ENCODE measurements around the gene ELOVL1.
"Not testable (repeated sequence)": the region's sequence is repeated elsewhere in the genome, so short reads cannot be mapped to it uniquely, and the experiment has no call there.

Gene ELOVL1

DNA sequence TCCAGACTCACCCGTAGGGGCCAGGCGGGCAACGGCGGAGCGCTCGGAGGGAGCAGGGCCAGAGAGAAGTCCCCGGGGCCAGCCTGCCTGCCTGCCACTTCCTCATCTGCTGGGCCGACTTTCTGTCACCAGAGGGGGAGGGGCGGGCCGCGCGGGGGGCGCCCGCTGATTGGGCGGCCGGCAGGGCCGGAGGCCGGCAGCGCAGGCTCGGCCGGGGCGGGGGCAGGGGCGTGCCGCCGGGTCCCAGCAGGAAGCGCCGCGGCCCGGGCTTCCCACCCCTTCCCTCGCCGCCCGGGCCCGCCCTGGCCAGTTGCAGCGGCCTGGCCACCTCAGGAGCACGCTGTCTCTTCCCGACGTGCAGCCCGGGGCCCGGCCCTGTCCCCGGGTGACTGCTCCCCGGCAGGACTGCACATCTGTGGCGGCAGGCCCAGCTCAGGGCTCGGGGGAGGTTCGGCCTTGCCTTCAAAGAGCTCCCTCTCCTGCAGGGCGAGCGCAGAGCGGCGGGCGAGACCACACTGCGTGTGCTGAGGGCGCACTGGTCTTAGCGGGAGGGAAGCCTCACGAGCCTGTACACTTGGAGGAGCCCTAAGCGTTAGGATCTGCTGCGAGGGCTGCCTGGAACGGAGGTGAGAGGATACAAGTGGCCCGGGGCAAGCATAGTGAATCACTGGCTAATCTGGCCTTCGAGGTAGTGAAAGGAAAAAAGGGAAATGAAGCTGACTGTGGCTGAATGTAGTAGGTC lies at the start of gene ELOVL1:
Gene ELOVL1, minus strand, starts transcription at position 108 of the 742 bp plus-strand sequence. CDS start 2,402 bp downstream, outside the sequence.
- DNase-seq (ENCODE audit: low read depth in 2 of 2) = peak; percentile 42 to 47

DNA sequence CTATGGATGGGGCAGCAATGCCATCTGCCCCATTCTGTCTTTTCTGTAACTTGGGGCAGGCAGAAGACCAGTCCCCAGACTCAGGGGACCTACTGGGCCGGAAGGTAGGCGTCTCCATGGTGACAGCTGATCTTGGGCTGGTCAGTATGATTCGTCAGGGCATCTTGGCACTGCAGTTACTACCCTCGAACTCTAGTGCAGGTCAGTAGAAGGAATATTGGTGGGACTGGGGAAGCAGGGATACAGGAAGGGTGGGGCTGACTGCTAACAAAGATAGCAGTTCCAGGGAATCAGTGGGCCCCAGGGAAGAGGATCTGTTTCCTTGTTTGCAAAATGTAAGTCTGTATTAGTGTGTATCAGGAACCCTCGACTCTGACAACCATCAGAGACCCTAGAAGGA lies 48.1 kb upstream of the ELOVL1 start:
- no peak for DNase-seq (ENCODE audit: low read depth in 2 of 2)

DNA sequence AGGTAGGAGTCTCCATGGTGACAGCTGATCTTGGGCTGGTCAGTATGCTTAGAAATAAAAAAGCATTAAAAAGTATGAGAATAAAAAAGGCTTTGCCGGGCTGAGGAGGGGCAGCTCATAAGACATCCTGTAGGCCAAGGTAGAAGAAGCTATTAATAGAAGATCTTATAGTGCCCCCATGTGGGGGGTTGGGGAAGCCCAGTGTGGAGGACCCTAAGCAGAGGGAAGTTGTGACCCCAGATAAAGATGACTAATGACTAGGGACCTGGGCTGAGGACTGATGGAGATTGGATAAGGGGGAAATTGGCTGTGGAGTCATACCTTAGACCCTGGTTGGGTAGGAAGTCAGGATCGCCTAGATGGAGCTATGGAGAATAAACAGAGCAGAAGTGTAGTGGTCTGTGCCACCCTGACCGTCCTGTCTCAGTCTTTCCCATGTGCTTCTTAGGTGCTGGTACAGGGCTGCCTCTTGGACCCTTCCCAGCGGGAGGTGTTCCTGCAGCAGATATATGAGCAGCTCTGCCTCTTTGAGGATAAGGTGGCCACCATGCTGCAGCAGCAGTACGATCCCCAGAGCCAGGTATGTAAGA lies 46.9 kb upstream of the ELOVL1 start:
- DNase-seq (ENCODE audit: low read depth in 2 of 2) = peak in 1 of 2 experiments; percentile 6

DNA sequence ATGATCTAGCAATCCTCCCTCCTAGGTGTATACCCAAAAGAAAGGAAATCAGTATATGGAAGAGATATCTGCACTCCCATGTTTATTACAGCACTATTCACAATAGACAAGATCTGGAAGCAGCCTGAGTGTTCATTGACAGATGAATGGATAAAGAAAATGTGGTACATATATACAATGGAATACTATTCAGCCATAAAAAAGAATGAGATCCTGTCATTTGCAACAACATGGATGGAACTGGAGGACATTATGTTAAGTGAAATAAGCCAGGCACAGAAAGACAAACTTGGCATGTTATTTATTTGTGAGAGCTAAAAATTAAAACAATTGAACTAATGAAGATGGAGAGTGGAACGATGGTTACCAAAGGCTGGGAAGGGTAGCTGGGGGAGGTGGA lies 45.6 kb upstream of the ELOVL1 start:
- not testable (repeated sequence) for DNase-seq (ENCODE audit: low read depth in 2 of 2)

DNA sequence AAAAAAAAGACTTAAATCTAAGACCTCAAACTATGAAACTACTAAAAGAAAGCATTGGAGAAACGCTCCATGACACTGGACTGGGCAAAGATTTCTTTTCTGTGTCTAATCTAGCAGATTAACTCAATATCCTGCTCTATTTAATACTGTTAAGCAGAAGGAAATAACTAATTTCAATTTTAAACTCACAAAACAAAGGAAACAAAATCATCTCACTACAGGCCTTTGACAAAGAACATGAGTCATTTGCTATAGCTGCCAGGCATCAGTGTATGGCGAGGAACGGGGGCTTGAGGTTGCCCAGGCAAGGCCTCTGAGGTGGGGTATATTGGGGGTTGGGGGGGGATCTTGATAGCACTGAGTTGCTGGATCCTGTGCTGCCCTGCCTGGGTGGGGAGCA lies 42.8 kb upstream of the ELOVL1 start:
- no peak for DNase-seq (ENCODE audit: low read depth in 2 of 2)

DNA sequence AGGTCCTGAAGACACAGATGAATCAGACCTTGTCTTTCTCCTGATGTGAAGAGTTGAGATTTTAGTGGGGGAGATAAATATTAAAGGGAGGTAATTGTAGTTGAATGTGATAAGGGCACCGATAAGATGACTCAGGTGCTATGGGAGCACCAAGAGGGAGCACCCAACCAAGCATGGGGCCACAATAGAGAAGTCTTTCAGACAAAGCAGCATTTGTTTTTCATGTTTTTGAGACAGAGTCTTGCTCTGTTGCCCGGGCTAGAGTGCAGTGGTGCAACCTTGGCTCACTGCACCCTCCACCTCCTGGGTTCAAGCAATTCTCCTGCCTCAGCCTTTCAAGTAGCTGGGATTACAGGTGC lies 38.0 kb upstream of the ELOVL1 start:
- no peak for DNase-seq (ENCODE audit: low read depth in 2 of 2)

DNA sequence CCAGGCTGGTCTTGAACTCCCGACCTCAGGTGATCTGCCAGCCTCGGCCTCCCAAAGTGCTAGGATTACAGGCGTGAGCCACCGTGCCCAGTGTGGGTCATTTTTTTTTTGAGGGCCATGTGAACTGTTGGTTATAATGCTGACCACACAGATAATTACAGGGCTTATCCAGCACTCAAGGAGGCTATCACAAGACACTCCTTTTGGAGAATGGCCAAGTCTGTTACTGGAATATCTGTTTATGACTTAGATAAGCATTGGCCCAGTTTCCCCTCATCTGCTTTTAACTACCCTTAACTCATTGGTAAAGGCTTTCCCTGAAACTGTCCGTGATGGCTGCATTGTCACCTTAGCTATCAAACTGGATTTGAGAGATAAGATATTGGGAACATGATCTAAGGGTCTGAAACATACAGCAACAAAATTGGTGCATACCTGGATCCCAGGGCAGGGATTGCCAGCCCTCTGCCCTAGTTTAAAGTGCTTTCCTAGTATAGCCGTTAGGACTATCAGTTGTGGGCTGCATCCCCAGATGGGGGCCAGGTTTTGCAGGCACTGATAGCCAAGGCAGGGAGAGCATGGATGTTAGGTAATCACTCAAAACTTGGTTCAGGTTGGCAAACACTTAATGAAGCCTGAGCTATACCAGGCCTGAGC lies 37.5 kb upstream of the ELOVL1 start:
- no peak for DNase-seq (ENCODE audit: low read depth in 2 of 2)

DNA sequence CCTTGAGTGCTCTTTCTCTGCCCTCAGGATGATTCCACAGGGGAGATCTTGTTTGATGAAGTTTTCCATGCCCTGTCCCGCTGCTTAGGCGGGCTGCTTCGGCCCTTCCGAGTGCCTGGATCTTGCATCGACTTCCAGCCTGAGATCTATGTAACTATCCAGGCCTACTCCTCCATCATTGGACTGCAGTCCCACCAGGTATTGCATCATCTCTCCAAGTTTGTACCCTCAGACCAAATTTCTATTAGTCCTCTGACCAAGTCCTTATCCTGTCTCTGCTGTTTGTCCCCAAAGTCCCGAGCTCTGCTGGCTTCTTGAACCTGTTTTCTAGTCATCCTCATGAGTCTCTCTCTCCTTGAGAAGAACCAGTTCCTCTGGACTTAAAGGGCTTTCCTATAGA lies 36.5 kb upstream of the ELOVL1 start:
- DNase-seq (ENCODE audit: low read depth in 2 of 2) = no peak

DNA sequence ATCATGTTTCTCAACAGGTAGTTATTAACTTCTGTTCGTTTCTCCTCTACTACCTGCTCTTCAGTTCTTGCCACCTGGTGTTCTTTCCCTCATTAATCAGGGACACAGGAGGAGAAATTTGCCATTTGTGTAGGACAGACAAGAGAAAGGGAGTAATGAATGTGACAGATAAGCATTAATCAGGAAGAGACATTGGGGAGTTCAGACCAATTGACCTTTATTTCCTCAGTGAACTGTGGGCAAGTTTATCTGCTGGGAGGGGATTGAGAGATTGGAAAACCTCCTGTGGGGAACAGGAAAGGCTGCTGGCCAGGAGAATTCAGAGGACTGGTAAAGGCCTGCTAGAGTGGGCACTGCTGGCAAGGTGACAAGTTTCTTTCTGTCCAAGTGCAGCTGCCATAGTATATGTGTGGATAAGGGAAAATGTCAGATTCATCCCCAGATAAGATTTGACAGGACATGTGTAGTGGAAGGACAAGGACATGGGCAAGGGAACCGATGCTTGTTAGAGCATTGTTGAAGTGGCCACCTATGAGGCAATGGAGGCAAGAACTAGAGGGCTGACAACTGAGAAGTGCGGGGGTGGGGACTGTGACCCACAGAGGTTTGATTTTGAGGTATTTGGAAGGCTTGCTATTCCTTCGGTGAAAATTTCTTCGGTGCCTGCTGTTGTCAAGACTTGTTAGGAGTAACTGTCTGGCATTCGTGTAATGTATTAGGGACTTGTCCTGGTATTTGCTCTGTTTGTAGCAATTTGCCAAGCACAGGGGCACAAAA lies 34.5 kb upstream of the ELOVL1 start:
- no peak for DNase-seq (ENCODE audit: low read depth in 2 of 2)

DNA sequence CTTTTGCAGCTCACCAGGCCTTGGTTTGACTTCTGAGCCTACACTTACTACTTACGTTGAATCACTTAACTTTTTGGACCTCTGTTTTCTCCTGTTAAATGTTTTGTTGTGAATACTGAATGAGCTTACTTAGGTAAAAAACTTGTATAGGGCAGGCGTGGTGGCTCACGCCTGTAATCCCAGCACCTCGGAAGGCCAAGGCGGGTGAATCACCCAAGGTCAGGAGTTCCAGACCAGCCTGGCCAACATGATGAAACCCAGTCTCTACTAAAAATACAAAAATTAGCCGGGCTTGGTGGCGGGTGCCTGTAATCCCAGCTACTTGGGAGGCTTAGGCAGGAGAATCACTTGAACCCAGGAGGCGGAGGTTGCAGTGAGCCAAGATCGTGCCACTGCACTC lies 32.6 kb upstream of the ELOVL1 start:
- not testable (repeated sequence) for DNase-seq (ENCODE audit: low read depth in 2 of 2)

DNA sequence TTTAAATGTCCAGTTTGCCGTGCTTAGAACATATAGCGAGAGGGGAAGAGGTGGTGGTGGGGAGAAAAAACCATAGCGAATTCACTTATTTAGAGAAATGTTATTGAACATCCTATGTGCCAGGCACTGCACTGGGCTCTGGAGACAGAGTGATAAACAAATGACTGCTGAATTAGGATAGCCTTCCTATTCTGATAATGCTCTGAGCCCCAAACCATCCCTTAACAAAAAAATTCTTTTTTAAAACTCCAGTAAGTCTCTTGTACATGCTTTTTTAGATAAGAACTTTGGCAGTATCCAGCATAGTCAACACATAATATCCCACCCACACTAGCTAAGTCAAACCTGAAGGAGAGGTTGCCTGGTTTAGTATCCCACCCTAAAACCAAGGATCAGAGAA lies 30.4 kb upstream of the ELOVL1 start:
- no peak for DNase-seq (ENCODE audit: low read depth in 2 of 2)

DNA sequence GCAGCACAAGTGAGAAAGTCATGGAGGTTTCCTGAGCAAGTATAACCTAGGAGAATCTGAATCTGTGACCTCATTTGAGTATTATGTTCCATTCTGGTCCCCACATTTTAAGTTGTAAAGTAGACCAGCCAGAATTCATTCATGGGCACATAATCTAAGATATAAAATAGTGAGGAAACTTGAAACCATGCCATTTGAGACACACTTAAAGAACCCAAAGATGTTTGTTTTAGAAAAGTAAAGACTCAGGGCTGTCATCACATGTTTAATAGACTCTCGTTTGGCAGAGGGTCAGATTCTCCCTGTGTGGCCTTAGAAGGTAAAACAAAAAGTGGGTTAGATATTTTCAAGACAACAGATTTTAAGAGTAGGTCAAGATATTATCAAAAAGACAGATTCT lies 28.2 kb upstream of the ELOVL1 start:
- DNase-seq (ENCODE audit: low read depth in 2 of 2) = no peak

DNA sequence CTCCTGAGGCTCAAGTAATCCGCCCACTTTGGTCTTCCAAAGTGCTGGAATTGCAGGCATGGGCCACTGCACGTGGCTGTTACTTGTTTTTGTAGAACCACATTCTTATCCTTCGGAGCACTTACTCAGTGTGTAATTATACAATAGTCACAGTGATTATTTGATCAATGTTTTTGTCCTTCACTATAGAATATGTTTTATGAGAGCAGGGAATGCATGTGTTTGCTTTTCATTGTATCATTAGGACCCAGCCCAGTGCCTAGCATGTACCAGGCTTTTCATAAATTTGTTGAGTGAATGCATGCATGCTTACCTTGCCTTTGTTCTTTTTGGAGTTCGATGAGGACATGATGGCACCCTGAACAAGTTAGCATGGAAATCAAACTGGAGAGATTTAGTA lies 27.7 kb upstream of the ELOVL1 start:
- no peak for DNase-seq (ENCODE audit: low read depth in 2 of 2)

DNA sequence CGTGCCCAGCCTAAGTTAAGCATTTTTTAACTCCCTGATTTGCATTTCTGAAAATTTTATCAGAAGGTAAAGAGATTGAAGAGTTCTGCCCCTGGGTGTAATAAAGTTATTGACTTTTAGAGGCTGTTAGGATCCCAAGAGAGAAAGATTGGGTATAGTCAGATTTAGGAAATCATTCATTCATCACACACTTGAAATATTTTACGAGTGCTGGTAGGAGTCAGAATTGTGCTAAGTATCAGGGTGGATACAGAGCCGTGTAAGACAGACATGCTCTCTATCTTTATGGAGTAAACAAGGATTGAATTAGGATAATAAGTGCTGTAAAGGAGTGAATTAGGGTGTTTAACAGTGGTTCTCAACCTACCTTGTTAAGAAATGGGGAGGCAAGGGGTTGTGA lies 24.9 kb upstream of the ELOVL1 start:
- no peak for DNase-seq (ENCODE audit: low read depth in 2 of 2)

DNA sequence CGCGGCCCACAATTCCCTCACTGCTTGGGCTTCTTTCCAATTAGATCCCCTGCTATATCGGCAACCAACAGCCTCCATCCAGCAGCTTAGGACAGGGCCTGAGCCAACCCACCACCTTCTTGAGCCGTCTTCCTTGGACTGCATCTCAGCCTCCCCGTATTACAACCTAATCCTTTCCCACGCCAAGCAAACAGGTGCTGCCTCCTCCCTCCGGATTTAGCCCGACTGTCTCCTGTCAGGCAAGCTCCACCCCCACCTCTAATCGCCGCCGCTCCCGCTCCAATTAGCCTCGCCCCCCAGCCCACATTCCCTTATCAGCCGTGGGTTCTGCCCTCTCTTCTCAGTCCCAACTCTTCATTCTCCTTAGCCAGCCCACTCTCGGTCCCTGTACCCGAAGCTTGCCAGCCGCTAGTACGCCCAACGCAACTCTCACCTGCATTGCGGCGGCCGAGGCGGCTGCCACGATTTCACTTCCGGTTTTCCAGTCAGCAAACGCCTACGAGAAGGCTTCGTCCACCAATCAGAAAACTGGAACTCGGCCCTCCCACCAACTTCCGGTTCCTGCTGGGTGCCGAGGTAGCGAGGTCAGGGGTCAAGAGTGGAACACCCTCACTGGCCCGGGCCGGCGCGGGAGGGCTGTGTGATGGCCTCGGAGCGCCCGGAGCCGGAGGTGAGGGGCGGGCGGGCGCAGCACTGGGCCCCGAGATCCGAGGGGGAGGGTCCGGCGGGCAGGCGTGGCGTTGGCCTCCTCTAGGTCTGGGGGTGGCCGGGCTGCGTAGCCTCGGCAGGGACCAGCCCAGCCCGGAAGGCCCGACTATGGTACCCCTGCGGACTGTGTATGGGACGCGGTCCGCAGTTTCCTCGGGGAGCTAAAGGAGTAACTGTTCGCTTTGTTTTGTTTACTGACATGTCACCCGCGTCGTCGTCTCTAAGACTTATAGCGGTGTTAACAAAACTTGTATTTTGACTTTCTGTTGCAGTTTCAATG lies 21.8 kb upstream of the ELOVL1 start, which contains the start of the genes MED8 and SZT2:
Gene MED8, minus strand, starts transcription at position 475 of the 988 bp plus-strand sequence. Its CDS starts 36 bp downstream, at position 439.
Gene SZT2, plus strand, starts transcription at position 574 of the 988 bp plus-strand sequence. Its CDS starts 70 bp downstream, at position 644.
- peak; percentile 83 for DNase-seq (ENCODE audit: low read depth in 2 of 2)

DNA sequence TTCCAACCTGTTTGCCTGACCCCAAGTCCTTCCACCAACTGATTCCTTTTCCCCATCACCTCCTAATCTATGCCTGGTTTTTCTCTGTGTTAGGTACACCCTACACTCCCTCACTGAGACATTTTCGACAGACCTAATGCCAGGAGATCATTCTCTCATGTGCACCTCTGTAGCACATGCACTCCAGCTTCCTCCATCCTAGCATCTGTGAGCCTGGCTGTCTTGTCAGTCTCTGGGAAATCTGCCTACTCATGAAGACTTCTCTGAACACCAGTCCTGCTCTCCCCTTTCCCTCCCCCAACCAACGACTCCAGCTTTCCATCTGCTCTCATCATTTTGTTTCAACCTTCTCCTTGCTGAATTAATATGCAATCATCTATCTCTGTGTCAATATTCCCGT lies 20.8 kb upstream of the ELOVL1 start:
- DNase-seq (ENCODE audit: low read depth in 2 of 2) = no peak

DNA sequence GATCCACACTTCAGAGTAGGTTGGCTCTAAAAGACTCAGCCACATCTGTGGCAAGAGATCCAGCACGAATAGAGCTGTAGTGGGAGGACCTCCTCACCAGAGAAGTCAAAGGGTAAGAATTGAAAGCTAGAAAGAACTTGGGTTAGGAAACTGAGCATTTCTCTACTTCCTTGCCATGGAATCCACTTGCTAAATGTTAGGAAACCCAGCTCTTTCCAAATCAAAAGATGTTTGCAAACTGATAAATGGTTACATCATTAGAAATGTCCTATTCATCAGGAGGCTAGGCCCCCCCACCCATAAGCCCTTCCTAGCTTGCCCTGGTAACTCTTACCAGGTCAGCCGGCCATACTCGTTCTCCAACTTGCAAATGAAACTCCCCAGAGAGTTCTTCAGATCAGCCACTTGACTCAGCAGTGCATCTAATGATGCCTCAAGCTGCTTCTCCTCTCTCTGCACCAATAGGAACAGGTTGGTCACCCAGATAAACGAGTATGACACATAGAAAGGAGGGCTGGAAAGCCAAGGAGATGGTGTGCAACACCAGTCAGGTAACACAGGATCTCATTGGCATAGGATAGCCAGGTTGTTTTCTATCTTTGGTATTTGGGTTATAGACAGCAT lies 20.3 kb upstream of the ELOVL1 start:
- DNase-seq (ENCODE audit: low read depth in 2 of 2) = no peak

DNA sequence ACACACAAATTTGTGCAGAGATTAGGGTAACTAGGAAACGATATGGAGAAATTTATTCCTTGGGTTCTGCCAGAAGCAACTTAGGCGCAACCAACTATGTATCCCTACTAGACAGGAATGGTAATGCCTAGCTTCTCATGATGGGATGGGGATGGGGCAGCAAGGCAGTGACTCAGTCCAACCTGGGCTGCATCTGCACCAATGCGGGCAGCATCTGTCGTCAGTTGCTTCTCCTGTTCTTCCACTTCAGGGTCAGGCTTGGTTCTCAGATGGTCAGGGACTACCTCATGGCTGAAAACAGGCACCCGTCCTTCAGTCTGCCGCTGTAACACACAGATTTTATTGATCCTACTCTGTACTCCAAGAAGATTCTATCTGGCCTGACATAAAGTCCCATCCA lies 18.9 kb upstream of the ELOVL1 start:
- DNase-seq (ENCODE audit: low read depth in 2 of 2) = no peak

DNA sequence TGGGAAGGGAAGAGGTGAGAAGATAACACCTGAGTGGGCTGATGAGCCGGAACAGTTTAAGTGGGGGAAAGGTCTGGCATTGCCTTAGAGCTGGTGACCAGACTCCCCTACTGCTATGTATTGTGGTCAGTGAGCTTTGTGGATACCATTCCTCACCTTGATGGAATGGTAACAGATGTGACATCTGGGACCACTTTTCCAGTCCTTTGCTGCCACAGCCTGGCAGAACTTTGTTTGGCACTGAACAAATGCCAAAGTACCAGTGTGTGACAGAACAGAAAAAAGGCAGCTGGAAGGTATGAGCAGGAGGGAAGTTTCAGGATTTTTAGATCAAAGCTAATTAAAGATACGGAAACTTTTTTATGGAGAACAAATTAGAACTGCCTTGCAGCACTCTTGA lies 15.6 kb upstream of the ELOVL1 start:
- no peak for DNase-seq (ENCODE audit: low read depth in 2 of 2)

DNA sequence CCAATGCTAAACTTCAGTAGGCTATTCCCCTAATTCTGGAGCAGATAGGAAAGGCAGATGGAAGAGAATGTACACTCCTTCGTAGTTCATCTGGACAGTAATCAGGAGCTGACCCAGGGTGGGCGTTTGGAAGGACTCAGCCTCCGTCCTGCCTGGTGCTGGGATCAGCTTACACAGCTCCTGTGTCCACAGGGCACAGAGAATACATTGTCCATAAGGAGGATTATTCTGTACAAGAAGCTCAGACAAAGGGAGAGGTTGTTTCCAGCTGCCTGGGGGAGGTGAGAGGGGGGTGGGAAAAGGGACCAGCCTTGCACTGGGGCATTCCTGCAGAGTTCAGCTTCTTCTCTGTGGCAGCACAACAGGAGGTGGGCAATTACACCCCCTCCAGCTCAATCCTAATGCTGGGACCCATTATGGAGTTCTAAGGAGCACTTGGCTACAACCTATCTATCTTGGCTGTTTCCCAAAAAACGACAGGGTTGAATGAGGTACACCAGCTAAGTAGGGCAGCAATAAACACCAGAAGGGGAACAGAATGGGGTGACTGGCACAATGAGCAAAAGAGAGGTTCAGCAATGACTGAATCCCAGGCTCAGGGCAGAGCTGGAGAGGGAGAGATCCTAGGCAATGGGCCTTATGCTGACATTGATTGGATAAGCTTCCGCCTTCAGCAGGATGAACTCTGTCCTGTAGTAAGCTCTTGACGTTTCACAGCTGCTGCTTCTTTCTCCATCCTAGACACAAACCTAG lies 14.4 kb upstream of the ELOVL1 start:
- no peak for DNase-seq (ENCODE audit: low read depth in 2 of 2)

Measured in fibroblast of skin of left biceps (primary cell).